ENCODE measurements around the gene SEC23A.
"Not testable (repeated sequence)": the region's sequence is repeated elsewhere in the genome, so short reads cannot be mapped to it uniquely, and the experiment has no call there.

The SEC23A gene

DNA sequence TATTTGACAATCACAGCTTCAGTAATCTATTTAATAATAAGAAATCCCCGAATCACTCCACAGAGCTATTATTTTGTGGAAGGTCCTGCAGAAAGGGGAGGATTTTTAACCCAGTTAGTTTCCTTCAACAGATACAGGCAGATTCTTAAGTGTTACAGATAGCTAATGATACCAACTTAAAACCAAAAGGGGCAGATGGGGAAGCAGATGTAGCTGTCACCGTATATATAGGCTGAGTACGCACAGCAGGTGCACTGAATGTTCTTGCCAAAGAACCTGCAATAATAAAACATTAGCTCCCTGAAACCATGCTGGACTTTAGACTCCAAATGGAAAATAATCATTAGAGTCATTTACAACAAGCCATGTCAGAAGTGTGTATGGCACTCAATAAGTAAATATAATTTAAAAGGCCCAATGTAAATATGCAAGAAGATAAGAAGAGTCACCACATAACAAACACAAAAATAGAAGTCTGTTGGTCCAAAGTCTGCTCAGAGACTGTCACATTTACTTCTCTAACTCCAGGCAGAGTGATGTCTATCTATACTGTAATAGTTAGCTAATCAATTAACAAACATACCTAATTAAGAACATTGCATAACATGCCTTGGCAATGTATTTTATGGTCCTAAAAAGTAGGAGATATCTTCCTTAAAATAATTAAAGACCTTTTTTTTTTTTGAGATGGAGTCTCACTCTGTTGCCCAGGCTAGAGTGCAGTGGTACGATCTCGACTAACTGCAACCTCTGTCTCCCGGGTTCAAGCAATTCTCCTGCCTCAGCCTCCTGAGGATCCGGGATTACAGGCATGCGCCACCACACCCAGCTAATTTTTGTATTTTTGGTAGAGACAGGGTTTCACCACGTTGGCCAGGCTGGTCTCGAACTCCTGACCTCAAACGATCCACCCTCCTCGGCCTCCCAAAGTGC lies 78.8 kb downstream of the SEC23A start:
- H3K9ac ChIP-seq, result no peak overlapping the region
- no peaks in the 10 kb centered on the region for H3K27me3 ChIP-seq
- peaks cover 0 to 7% (median under 1%) of the 10 kb centered on the region in 11 experiments; a peak in 4 of 22 replicates for H3K36me3 ChIP-seq
- H3K27ac ChIP-seq, result no peak overlapping the region
- H3K4me3 ChIP-seq, result no peak overlapping the region
- H3K4me2 ChIP-seq, result no peak overlapping the region
- no peaks in the 10 kb centered on the region for H4K20me1 ChIP-seq
- TF ChIP-seq Cebpa-rat (IDR thresholded peaks at IDR 0.05), result no peak
- H3K9me3 ChIP-seq (replicated peaks in 1 of 11), result no peaks in the 10 kb centered on the region
- H3K4me1 ChIP-seq, result no peaks in the 10 kb centered on the region

DNA sequence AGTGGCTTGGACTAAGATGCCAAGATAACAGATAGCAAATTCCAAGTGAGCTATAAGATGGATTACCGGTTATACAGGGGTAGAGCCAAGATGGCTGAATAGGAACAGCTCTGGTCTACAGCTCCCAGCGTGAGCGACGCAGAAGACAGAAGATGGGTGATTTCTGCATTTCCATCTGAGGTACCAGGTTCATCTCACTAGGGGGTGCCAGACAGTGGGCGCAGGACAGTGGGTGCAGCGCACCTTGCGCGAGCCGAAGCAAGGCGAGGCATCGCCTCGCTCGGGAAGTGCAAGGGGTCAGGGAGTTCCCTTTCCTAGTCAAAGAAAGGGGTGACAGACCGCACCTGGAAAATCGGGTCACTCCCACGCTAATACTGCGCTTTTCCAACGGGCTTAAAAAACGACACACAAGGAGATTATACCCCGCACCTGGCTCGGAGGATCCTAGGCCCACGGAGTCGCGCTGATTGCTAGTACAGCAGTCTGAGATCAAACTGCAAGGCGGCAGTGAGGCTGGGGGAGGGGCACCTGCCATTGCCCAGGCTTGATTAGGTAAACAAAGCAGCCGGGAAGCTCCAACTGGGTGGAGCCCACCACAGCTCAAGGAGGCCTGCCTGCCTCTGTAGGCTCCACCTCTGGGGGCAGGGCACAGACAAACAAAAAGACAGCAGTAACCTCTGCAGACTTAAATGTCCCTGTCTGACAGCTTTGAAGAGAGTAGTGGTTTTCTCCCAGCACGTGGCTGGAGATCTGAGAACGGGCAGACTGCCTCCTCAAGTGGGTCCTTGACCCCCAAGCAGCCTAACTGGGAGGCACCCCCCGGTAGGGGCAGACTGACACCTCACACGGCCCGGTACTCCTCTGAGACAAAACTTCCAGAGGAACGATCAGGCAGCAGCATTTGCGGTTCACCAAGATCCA lies 85.7 kb downstream of the SEC23A start:
- H3K4me3 ChIP-seq; H3K4me1 ChIP-seq; H3K9ac ChIP-seq; H3K4me2 ChIP-seq; H3K9me3 ChIP-seq (replicated peaks in 1 of 11); H3K36me3 ChIP-seq; H3K27me3 ChIP-seq; H4K20me1 ChIP-seq; H3K27ac ChIP-seq: not testable (repeated sequence)

- H3K9ac ChIP-seq, result no peak overlapping the region
- H3K27ac ChIP-seq, result no peak overlapping the region
- H3K9me3 ChIP-seq (replicated peaks in 1 of 11), result no peaks in the 10 kb centered on the region
- H3K4me3 ChIP-seq, result no peak overlapping the region
- no peak for TF ChIP-seq Cebpa-rat (IDR thresholded peaks at IDR 0.05)
- H3K4me1 ChIP-seq, result no peaks in the 10 kb centered on the region
- H3K27me3 ChIP-seq, result no peaks in the 10 kb centered on the region
- H3K4me2 ChIP-seq, result no peak overlapping the region
- no peaks in the 10 kb centered on the region for H4K20me1 ChIP-seq
- H3K36me3 ChIP-seq, result no peaks in the 10 kb centered on the region
Observed at GRCh38 chr14:39016733-39017095, 86.3 kb downstream of the SEC23A start.

GRCh38 chr14:39015964-39016577 lies 87.0 kb downstream of the SEC23A start:
- no peak for TF ChIP-seq Cebpa-rat (IDR thresholded peaks at IDR 0.05)
- no peaks in the 10 kb centered on the region for H3K9me3 ChIP-seq (replicated peaks in 1 of 11)

DNA sequence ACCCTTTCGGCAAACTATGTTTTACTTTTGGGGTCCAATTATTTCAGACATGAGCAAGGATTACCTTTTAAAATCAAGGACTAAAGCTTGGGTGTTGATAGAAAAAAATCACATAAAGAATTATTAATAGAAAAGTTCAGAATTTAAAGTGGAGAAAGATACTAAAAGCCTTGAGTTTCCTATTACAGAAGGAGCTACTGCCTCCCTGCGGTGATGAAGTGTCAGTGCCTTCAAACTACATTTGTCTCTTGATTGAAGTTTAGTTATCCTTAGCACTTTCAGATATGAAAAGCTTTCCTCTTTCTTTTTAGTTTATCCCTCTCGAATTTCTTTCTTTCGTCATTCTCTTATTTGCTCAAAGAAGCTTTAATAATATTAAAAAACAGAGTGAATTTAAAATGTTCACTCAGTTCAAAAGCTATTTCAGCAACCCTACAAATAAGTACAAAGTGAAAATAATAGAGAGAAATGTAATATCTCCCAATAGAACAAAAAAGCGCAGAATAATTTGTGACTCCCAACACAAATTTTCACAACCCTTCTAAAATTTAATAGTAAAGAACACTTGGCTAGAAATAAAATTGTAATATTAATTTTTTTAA lies 87.6 kb downstream of the SEC23A start:
- Histone ChIP-seq H3K27ac (no peak overlapping the region), H3K9me3 (replicated peaks in 1 of 11) (no peaks in the 10 kb centered on the region), H3K4me2 (no peak overlapping the region), H3K9ac (no peak overlapping the region), H3K4me1 (no peaks in the 10 kb centered on the region), H4K20me1 (no peaks in the 10 kb centered on the region), H3K27me3 (no peaks in the 10 kb centered on the region), H3K36me3 (no peaks in the 10 kb centered on the region), H3K4me3 (no peak overlapping the region)
- TF ChIP-seq Cebpa-rat (IDR thresholded peaks at IDR 0.05), result no peak

More at GRCh38 chr14:39015964-39016577, 87.0 kb downstream of the SEC23A start:
- Histone ChIP-seq H3K27ac (no peak overlapping the region), H3K9ac (no peak overlapping the region), H4K20me1 (no peaks in the 10 kb centered on the region), H3K36me3 (no peaks in the 10 kb centered on the region), H3K4me3 (no peak overlapping the region), H3K4me1 (no peaks in the 10 kb centered on the region), H3K4me2 (no peak overlapping the region), H3K27me3 (no peaks in the 10 kb centered on the region)

DNA sequence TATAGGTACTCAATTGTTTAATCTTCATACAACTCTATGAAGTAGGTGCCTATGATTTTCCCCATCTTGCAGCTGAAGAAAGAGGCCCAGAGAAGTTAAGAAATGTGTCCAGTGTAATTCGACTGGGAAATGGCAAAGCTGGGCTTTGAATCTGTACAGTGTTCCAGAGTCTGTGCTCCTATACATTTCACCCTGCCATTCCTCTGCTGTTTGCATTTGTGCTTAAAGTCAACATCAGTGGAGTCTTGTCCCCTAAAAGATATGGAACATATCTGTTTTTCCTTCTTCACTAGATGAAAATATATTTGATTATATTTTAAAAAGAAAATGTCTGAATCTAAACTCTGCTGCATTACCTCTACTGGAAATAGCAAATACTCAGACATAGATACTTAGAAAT lies 88.6 kb downstream of the SEC23A start:
- no peak overlapping the region for H3K27ac ChIP-seq
- H3K27me3 ChIP-seq, result no peaks in the 10 kb centered on the region
- H3K36me3 ChIP-seq, result no peaks in the 10 kb centered on the region
- no peaks in the 10 kb centered on the region for H3K4me1 ChIP-seq
- H3K4me3 ChIP-seq, result no peak overlapping the region
- H3K4me2 ChIP-seq, result no peak overlapping the region
- no peaks in the 10 kb centered on the region for H3K9me3 ChIP-seq (replicated peaks in 1 of 11)
- H3K9ac ChIP-seq, result no peak overlapping the region
- no peak for TF ChIP-seq Cebpa-rat (IDR thresholded peaks at IDR 0.05)
- no peaks in the 10 kb centered on the region for H4K20me1 ChIP-seq

DNA sequence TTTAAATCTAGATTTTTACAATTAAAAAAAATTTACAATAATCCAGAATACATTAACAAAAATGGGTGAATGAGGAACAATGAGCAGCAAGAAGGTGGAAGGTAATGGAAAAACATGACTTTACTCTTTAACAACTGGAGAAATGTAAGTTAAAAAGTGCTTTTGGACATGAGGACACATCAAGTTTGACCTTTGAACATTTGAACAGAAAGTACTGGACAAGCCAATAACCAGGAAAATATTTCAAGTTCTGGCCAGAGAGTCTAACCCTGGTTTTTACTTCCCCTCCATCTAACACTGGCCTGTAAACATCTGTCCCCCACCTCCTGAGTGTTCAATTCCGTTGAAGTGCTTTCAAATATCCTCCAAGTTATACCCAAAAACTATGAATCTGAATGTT lies 94.1 kb downstream of the SEC23A start:
- H3K9ac ChIP-seq; H3K36me3 ChIP-seq; H3K27me3 ChIP-seq; H4K20me1 ChIP-seq; H3K4me2 ChIP-seq; H3K9me3 ChIP-seq (replicated peaks in 1 of 11); H3K4me3 ChIP-seq; H3K27ac ChIP-seq: not testable (repeated sequence)
- peaks cover 0 to 14% (median 5%) of the 10 kb centered on the region in 10 experiments; a peak in 10 of 20 replicates for H3K4me1 ChIP-seq

DNA sequence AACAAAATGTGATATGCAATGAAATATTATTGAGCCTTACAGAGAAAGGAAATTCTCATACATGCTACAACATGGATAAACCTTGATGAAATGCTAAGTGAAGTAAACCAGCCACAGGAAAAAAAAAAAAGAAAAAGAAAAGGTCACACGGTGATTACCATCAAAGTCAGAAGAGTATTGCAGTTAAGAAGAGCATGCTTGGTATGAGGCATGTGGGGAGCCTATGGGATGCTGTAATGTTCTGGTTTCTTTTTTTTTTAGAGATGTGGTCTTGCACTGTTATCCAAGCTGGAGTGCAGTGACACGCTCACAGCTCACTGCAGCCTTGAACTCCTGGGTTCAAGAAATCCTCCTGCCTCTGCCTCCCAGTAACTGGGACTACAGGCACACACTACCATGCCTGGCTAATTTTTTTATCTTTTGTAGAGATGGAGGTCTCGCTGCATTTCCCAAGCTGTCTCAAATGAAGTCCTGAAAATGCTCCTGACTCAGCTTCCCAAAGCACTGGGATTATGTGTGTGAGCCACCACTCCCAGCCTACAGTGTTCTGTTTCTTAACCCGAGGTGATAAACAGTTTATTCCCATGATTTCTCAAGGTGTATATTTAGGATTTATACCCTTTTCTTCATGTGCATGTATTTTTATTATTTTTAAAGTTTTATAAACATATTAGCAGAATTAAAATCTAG lies 96.2 kb downstream of the SEC23A start:
- H3K9me3 ChIP-seq (replicated peaks in 1 of 11), result no peaks in the 10 kb centered on the region
- H3K27ac ChIP-seq, result no peak overlapping the region

More for the DNA sequence above, 96.2 kb downstream of the SEC23A start:
- TF ChIP-seq Cebpa-rat (IDR thresholded peaks at IDR 0.05), result no peak
- Histone ChIP-seq H3K36me3 (no peaks in the 10 kb centered on the region), H3K4me2 (peak overlapping the region in 1 of 11 experiments; percentile 11; a peak in 1 of 22 replicates), H3K9ac (no peak overlapping the region), H3K27me3 (no peaks in the 10 kb centered on the region), H3K4me1 (peaks cover 0 to 14% (median 5%) of the 10 kb centered on the region in 10 experiments; a peak in 10 of 20 replicates), H4K20me1 (no peaks in the 10 kb centered on the region), H3K4me3 (no peak overlapping the region)
